Panc1 (cell line): ENCODE results near the gene SLIT3.

Experiments
- POLR2AphosphoS5 ChIP-seq: IDR thresholded peaks from 2 replicates; pipeline ENCODE4 v1.6.1; 2012; ENCODE audit warnings: mild to moderate bottlenecking, low read depth, low read length, moderate library complexity
- SIN3A ChIP-seq: IDR thresholded peaks from 2 replicates; pipeline ENCODE4 v1.6.1; 2012; ENCODE audit warnings: low read depth, mild to moderate bottlenecking, low read length, moderate library complexity, borderline replicate concordance; ENCODE audit not compliant: insufficient read depth
- TCF7L2 ChIP-seq: IDR thresholded peaks from 2 replicates; pipeline ENCODE4 v1.6.1; 2011; ENCODE audit warnings: mild to moderate bottlenecking, low read depth, low read length, inconsistent platforms
- TF ChIP-seq, protein P1 (sequence below): fragments of 450-650 bp; IDR thresholded peaks from 2 replicates; pipeline ENCODE4 v1.5.1; 2017; ENCODE audit warnings: mild to moderate bottlenecking
- TF ChIP-seq, protein P2 (sequence below), 2 experiments: IDR thresholded peaks; 2 replicates each; pipeline ENCODE4 v1.6.1; 2011 to 2012; ENCODE audit warnings: low read depth in 2 of 2, control low read depth in 1 of 2, low read length in 1 of 2, mild to moderate bottlenecking in 1 of 2, moderate library complexity in 1 of 2; ENCODE audit not compliant: insufficient read depth in 1 of 2

DNA sequence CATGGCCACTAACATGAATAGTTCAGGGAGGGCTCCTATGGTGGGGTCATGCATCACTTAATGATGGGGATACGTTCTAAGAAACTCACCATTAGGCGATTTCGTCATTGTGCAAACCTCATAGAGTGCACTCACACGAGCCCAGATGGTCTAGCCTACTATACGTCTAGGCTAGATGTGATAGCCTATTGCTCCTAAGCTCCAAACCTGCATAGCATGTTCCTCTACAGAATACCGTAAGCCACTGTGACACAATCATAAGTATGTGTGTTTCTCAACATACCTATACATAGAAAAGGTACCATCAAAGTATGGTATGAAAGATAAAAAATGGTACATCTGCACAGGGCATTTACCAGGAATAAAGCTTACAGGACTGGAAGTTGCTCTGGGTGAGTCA, 6.3 kb downstream of the SLIT3 start:
- TF ChIP-seq, protein P1, sequence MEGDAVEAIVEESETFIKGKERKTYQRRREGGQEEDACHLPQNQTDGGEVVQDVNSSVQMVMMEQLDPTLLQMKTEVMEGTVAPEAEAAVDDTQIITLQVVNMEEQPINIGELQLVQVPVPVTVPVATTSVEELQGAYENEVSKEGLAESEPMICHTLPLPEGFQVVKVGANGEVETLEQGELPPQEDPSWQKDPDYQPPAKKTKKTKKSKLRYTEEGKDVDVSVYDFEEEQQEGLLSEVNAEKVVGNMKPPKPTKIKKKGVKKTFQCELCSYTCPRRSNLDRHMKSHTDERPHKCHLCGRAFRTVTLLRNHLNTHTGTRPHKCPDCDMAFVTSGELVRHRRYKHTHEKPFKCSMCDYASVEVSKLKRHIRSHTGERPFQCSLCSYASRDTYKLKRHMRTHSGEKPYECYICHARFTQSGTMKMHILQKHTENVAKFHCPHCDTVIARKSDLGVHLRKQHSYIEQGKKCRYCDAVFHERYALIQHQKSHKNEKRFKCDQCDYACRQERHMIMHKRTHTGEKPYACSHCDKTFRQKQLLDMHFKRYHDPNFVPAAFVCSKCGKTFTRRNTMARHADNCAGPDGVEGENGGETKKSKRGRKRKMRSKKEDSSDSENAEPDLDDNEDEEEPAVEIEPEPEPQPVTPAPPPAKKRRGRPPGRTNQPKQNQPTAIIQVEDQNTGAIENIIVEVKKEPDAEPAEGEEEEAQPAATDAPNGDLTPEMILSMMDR, result no peak
- TF ChIP-seq POLR2AphosphoS5 (no peak), SIN3A (no peak), TCF7L2 (no peak)
- TF ChIP-seq, protein P2, sequence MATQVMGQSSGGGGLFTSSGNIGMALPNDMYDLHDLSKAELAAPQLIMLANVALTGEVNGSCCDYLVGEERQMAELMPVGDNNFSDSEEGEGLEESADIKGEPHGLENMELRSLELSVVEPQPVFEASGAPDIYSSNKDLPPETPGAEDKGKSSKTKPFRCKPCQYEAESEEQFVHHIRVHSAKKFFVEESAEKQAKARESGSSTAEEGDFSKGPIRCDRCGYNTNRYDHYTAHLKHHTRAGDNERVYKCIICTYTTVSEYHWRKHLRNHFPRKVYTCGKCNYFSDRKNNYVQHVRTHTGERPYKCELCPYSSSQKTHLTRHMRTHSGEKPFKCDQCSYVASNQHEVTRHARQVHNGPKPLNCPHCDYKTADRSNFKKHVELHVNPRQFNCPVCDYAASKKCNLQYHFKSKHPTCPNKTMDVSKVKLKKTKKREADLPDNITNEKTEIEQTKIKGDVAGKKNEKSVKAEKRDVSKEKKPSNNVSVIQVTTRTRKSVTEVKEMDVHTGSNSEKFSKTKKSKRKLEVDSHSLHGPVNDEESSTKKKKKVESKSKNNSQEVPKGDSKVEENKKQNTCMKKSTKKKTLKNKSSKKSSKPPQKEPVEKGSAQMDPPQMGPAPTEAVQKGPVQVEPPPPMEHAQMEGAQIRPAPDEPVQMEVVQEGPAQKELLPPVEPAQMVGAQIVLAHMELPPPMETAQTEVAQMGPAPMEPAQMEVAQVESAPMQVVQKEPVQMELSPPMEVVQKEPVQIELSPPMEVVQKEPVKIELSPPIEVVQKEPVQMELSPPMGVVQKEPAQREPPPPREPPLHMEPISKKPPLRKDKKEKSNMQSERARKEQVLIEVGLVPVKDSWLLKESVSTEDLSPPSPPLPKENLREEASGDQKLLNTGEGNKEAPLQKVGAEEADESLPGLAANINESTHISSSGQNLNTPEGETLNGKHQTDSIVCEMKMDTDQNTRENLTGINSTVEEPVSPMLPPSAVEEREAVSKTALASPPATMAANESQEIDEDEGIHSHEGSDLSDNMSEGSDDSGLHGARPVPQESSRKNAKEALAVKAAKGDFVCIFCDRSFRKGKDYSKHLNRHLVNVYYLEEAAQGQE (IDR thresholded peaks at IDR 0.05; ENCODE audit: insufficient read depth in 1 of 2, low read depth in 2 of 2, low read length in 1 of 2), result no peak
